Measurements from ENCODE around the gene RLN2. TPM values are rescaled to one million over a fixed set of nuclear protein-coding genes. Genes with fewer than 3 reads are reported as not detected.
"Not testable (repeated sequence)": the region's sequence is repeated elsewhere in the genome, so short reads cannot be mapped to it uniquely, and the experiment has no call there.

Gene RLN2, protein sequence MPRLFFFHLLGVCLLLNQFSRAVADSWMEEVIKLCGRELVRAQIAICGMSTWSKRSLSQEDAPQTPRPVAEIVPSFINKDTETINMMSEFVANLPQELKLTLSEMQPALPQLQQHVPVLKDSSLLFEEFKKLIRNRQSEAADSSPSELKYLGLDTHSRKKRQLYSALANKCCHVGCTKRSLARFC
- not detected for total RNA-seq

DNA sequence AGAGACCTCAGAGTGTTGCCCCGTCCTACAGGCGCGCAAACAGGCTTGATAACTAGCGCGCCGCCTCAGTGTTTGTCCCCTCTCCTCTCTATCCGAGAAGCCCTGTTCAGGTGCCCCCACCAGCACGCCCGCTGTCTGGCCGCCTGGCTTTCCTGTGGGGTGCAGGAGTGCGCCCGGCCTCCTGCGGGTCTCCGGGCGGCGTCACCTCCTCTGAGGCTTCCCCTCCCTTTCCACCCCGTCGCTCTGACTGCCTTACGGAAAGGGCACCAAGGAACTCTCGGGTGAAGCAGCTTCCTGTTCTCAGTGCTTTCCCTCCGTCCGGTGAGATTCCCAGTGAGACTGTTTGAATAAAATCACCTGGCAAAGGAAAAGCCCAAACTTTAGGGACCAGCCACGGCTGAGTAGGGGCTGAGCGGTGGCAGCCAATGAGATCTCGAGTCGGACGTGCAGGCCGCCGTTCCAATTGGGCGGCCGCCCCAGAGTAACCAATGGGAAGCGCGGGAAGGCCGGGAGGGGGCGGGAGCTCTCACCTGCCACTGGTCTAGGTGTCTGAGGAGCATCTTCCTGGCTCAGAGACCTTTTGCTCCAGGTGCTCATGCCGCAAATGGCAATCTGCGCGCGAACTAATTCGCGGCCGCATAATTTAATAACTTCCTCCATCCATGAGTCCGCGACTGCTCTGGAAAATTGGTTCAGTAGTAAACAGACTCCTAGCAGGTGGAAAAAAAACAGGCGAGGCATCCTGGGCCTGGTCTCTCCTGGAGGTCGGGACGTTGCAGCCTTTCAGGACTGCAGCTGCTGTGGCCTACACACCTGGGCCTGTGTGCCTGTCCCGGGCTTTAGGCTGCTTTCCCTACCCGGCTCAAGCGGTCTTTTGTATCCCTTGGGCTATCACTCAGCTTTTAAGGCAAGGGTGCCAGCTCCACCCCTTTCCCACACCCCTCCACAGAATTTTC lies at the start of gene RLN2:
Gene RLN2 (minus strand): TSS at position 877 of the 956 bp plus-strand sequence. CDS start 136 bp downstream, at position 741.
- H3K36me3 ChIP-seq; H3K27me3 ChIP-seq; DNase-seq; H3K27ac ChIP-seq; intact Hi-C loops (cut with DNase I); H3K9me3 ChIP-seq; H3K4me1 ChIP-seq: not testable (repeated sequence)
- peak within 1 kb of the TSS in 1 of 4 donors; percentile 15 for H3K4me3 ChIP-seq
- WGBS, 2 donors = 29 to 43% methylated on average over 8 to 13 of the region's 50 CpGs

DNA sequence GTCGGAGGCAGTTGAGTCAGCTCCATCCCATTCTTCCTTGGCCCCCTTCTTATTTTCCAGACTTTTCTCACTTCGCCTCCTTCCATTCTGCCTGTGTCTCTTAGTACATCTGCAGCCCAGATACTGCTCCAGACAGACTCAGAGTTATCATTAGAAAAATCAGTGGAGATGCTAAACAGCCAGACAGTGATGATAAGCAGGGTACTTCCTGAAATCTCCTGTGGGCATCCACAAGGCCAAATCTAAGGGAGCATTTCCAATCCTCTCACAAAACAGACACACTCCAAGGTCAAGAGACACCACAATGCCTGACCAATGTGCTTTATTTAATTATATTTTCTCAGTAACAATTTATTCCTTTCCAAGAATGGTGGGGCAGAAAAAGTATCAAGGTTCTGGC lies 49.7 kb upstream of the RLN2 start:
- TF ChIP-seq, protein P1, sequence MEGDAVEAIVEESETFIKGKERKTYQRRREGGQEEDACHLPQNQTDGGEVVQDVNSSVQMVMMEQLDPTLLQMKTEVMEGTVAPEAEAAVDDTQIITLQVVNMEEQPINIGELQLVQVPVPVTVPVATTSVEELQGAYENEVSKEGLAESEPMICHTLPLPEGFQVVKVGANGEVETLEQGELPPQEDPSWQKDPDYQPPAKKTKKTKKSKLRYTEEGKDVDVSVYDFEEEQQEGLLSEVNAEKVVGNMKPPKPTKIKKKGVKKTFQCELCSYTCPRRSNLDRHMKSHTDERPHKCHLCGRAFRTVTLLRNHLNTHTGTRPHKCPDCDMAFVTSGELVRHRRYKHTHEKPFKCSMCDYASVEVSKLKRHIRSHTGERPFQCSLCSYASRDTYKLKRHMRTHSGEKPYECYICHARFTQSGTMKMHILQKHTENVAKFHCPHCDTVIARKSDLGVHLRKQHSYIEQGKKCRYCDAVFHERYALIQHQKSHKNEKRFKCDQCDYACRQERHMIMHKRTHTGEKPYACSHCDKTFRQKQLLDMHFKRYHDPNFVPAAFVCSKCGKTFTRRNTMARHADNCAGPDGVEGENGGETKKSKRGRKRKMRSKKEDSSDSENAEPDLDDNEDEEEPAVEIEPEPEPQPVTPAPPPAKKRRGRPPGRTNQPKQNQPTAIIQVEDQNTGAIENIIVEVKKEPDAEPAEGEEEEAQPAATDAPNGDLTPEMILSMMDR (IDR thresholded peaks at IDR 0.05) = no peak
- TF ChIP-seq POLR2A (IDR thresholded peaks at IDR 0.05) = no peak
- no peaks in the 10 kb centered on the region for H3K4me1 ChIP-seq
- no peak overlapping the region for H3K27ac ChIP-seq
- 90 to 100% methylated on average over 2 of the region's 2 CpGs for WGBS, 2 donors
- no peak for DNase-seq
- intact Hi-C loops (cut with DNase I) = no loop called here
- no peak overlapping the region for H3K4me3 ChIP-seq
- peaks cover 0 to 11% (median 0%) of the 10 kb centered on the region in 3 donors for H3K36me3 ChIP-seq
- no peaks in the 10 kb centered on the region for H3K9me3 ChIP-seq
- H3K27me3 ChIP-seq = no peaks in the 10 kb centered on the region

DNA sequence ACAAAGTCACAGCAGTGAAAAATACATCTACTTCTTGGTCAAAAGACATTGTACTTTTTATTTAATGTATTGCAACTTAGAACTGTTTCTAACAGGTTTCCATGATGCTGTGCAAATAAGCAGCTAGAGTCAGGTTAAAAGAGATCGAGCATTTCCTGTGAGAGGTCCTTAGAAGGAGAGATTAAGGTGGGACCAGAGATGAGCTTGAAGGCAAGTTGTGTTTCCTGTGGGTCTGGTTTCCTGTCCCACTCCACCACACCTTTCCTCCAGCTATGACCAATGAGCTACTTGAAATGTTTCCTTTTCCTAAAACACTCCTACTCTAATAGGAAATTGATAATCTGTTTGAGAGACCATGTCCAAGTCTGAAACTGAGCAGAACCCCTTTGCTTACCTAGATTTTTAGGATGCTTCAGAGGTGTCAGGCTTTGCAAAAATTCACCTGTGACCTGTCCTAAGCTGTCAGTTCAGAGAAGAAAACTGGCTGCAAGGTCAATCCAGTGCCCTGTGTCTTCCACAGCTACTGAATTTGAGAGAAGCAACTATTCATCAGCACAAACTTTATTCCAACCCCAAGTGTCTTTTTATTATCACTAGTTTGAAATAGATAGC lies 48.2 kb upstream of the RLN2 start:
- TF ChIP-seq POLR2A (IDR thresholded peaks at IDR 0.05) = no peak
- TF ChIP-seq, protein P1 (IDR thresholded peaks at IDR 0.05) = no peak
- no peaks in the 10 kb centered on the region for H3K9me3 ChIP-seq
- no peaks in the 10 kb centered on the region for H3K4me1 ChIP-seq
- H3K36me3 ChIP-seq = peaks cover 0 to 9% (median 0%) of the 10 kb centered on the region in 3 donors
- no peak for DNase-seq
- no peak overlapping the region for H3K27ac ChIP-seq
- intact Hi-C loops (cut with DNase I) = no loop called here
- no peak overlapping the region for H3K4me3 ChIP-seq
- WGBS, 2 donors = 59 to 76% methylated on average over 1 of the region's 1 CpG
- H3K27me3 ChIP-seq = no peaks in the 10 kb centered on the region

DNA sequence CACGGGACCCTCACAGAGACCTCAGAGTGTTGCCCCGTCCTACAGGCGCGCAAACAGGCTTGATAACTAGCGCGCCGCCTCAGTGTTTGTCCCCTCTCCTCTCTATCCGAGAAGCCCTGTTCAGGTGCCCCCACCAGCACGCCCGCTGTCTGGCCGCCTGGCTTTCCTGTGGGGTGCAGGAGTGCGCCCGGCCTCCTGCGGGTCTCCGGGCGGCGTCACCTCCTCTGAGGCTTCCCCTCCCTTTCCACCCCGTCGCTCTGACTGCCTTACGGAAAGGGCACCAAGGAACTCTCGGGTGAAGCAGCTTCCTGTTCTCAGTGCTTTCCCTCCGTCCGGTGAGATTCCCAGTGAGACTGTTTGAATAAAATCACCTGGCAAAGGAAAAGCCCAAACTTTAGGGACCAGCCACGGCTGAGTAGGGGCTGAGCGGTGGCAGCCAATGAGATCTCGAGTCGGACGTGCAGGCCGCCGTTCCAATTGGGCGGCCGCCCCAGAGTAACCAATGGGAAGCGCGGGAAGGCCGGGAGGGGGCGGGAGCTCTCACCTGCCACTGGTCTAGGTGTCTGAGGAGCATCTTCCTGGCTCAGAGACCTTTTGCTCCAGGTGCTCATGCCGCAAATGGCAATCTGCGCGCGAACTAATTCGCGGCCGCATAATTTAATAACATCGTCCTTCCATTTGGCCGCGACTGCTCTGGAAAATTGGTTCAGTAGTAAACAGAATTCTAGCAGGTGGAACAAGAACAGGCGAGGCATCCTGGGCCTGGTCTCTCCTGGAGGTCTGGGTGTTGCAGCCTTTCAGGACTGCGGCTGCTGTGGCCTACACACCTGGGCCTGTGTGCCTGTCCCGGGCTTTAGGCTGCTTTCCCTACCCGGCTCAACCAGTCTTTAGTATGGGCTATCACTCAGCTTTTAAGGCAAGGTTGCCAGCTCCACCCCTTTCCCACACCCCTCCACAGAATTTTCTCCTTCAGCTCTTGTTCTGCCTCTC lies 34.8 kb upstream of the RLN2 start, which contains the start of gene RLN1:
Gene RLN1 (minus strand): TSS at position 885 of the 990 bp plus-strand sequence. CDS start 130 bp downstream, at position 755.
- H3K4me1 ChIP-seq; H3K9me3 ChIP-seq; H3K27ac ChIP-seq; DNase-seq; H3K27me3 ChIP-seq; intact Hi-C loops (cut with DNase I); H3K36me3 ChIP-seq: not testable (repeated sequence)
- WGBS, 2 donors = 34 to 48% methylated on average over 7 of the region's 50 CpGs
- peak within 1 kb of the TSS in 3 of 4 donors; percentile 14 to 48 (median 22) for H3K4me3 ChIP-seq

DNA sequence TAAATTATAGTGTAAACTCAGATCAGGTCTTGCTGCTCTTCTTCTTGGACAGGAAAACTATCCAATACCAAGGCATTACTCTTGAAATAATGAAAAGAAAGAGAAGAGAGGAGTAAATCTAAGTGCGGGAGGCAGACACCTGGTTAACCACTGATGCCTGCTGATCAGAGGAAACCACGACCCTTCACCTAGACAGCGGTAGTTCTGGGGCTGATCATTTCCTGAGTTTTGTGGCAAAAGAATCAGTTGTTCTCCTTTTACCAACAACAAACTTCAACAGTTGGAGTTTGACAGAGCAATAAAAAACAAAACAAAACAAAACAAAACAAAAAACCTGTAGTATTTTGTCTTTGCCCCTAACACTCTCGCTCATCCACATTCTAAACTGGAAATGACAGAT lies 32.2 kb upstream of the RLN2 start:
- 65 to 75% methylated on average over 4 of the region's 4 CpGs for WGBS, 2 donors
- Histone ChIP-seq H3K9me3 (no peaks in the 10 kb centered on the region), H3K4me3 (no peak overlapping the region), H3K27ac (no peak overlapping the region), H3K27me3 (no peaks in the 10 kb centered on the region), H3K4me1 (peaks cover 0 to 6% (median 5%) of the 10 kb centered on the region in 3 donors), H3K36me3 (no peaks in the 10 kb centered on the region)
- intact Hi-C loops (cut with DNase I) = no loop called here
- no peak for DNase-seq
- TF ChIP-seq POLR2A (IDR thresholded peaks at IDR 0.05) = no peak
- TF ChIP-seq, protein P1 (IDR thresholded peaks at IDR 0.05) = no peak

DNA sequence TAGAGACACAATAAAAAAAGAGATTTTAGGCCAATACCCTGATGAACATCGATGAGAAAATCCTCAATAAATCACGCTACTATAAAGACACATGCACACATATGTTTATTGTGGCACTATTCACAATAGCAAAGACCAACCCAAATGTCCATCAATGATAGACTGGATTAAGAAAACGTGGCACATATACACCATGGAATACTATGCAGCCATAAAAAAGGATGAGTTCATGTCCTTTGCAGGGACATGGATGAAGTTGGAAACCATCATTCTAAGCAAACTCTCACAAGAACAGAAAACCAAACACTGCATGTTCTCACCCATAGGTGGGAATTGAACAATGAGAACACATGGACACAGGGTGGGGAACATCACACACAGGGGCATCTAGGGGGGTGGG lies 26.8 kb upstream of the RLN2 start:
- 78 to 87% methylated on average over 3 of the region's 3 CpGs for WGBS, 2 donors
- intact Hi-C loops (cut with DNase I); DNase-seq: not testable (repeated sequence)

More for the DNA sequence above, 26.8 kb upstream of the RLN2 start:
- not testable (repeated sequence) for H3K4me3 ChIP-seq, H3K4me1 ChIP-seq, H3K27me3 ChIP-seq, H3K9me3 ChIP-seq, H3K36me3 ChIP-seq, H3K27ac ChIP-seq

All from esophagus squamous epithelium (tissue), 5 donors.